Endothelial cell of umbilical vein (primary cell): Measurements from ENCODE around the gene EPN2.

Experiments
- CTCF ChIP-seq, 2 donors: IDR thresholded peaks; 1 replicate in 1 of 2; 2 replicates in 1 of 2; pipeline ENCODE4 v1.5.1; 2011; ENCODE audit warnings: low read length in 2 of 2, mild to moderate bottlenecking in 2 of 2, moderate library complexity in 2 of 2, control low read depth in 1 of 2, inconsistent platforms in 1 of 2, low read depth in 1 of 2; ENCODE audit not compliant: insufficient read depth in 1 of 2; ENCODE audit errors: extremely low read depth in 1 of 2
- EZH2 ChIP-seq: IDR thresholded peaks from 2 replicates; pipeline ENCODE4 v1.6.1; 2012; ENCODE audit warnings: borderline replicate concordance, low read depth, mild to moderate bottlenecking, moderate library complexity, low read length, inconsistent platforms; ENCODE audit not compliant: severe bottlenecking
- JUN ChIP-seq: IDR thresholded peaks from 2 replicates; pipeline ENCODE4 v1.6.1; 2011; ENCODE audit warnings: borderline replicate concordance, low read depth; ENCODE audit not compliant: insufficient read length, insufficient read depth
- MYC ChIP-seq: IDR thresholded peaks from one replicate; pipeline ENCODE4 v1.6.1; 2011; ENCODE audit warnings: mild to moderate bottlenecking, low read depth, low read length
- POLR2A ChIP-seq: IDR thresholded peaks from 2 replicates; pipeline ENCODE4 v1.6.1; 2012; ENCODE audit warnings: low read depth, mild to moderate bottlenecking, control low read depth, low read length
- POLR2AphosphoS5 ChIP-seq: IDR thresholded peaks from 2 replicates; pipeline ENCODE4 v1.6.1; 2012; ENCODE audit warnings: low read depth, mild to moderate bottlenecking, control low read depth, low read length, moderate library complexity; ENCODE audit not compliant: insufficient read depth
- TF ChIP-seq, protein P1 (sequence below): IDR thresholded peaks from 2 replicates; pipeline ENCODE4 v1.6.1; 2011; ENCODE audit not compliant: insufficient read depth, insufficient read length

GRCh38 chr17:19284005-19284959, 47.1 kb downstream of the EPN2 start:
- TF ChIP-seq POLR2AphosphoS5 (no peak), EZH2 (no peak), CTCF (IDR thresholded peaks at IDR 0.05; ENCODE audit: extremely low read depth in 1 of 2, insufficient read depth in 1 of 2, low read depth in 1 of 2, low read length in 2 of 2) (no peak), MYC (no peak), JUN (no peak), POLR2A (no peak)
- TF ChIP-seq, protein P1, sequence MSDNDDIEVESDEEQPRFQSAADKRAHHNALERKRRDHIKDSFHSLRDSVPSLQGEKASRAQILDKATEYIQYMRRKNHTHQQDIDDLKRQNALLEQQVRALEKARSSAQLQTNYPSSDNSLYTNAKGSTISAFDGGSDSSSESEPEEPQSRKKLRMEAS: no peak
